BLaER1 treated with 17β-estradiol and CSF1 and Interleukin-3, amounts not matched to agents 10 nM and 100 nM (cell line): ENCODE data around the gene NECAP2.
"Not testable (repeated sequence)": the region's sequence is repeated elsewhere in the genome, so short reads cannot be mapped to it uniquely, and the experiment has no call there.

Source experiments
- H3K27ac ChIP-seq, 11 experiments: shearing (Covaris generic); formaldehyde crosslinking; 2 replicates each; pipeline ENCODE4 v1.8.1; 2022
- H3K27me3 ChIP-seq, 11 experiments: shearing (Covaris generic); formaldehyde crosslinking; 2 replicates each; pipeline ENCODE4 v1.8.1; 2022
- H3K36me3 ChIP-seq, 11 experiments: shearing (Covaris generic); formaldehyde crosslinking; 2 replicates each; pipeline ENCODE4 v1.8.1; 2022
- H3K4me1 ChIP-seq, 10 experiments: shearing (Covaris generic); formaldehyde crosslinking; 2 replicates each; pipeline ENCODE4 v1.8.1; 2022
- H3K4me2 ChIP-seq, 11 experiments: shearing (Covaris generic); formaldehyde crosslinking; 2 replicates each; pipeline ENCODE4 v1.8.1; 2022
- H3K4me3 ChIP-seq, 10 experiments: shearing (Covaris generic); formaldehyde crosslinking; 2 replicates each; pipeline ENCODE4 v1.8.1; 2022
- H3K9ac ChIP-seq, 11 experiments: shearing (Covaris generic); formaldehyde crosslinking; 2 replicates each; pipeline ENCODE4 v1.8.1; 2022
- H3K9me3 ChIP-seq, 11 experiments: shearing (Covaris generic); formaldehyde crosslinking; replicated peaks in 1 of 11; 2 replicates each; pipeline ENCODE4 v1.8.1; 2022
- H4K20me1 ChIP-seq, 11 experiments: shearing (Covaris generic); formaldehyde crosslinking; 2 replicates each; pipeline ENCODE4 v1.8.1; 2022
- Cebpa-rat ChIP-seq, 11 experiments: shearing (Covaris generic); IDR thresholded peaks; 2 replicates each; pipeline ENCODE4 v1.8.1; 2022

NECAP2 gene

DNA sequence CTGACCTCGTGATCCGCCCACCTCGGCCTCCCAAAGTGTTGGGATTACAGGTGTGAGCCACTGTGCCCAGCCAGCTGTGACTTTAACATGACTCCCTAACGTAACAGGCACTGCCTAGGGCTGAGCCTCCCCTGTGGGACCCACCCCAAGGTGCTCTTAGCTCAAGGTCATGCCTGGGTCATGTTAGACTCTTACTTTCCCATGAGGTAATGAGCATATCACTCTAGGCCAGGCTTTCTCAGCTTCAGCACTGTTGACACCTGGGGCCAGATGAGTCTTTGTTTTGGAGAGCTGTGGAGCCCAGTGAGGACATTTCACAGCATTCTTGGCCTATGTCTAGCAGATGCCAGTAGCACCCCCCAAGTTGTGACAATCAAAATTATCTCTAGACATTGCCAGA lies 4.5 kb downstream of the NECAP2 start:
- Histone ChIP-seq H3K4me2 (peak overlapping the region in 3 of 11 experiments; percentile 94 to 100 (median 96); a peak in 6 of 22 replicates), H3K9me3 (no peaks in the 10 kb centered on the region), H4K20me1 (peaks cover 16 to 87% (median 78%) of the 10 kb centered on the region in 11 experiments; a peak in 21 of 22 replicates), H3K27ac (peak overlapping the region in 3 of 11 experiments; percentile 69 to 97 (median 92); a peak in 4 of 22 replicates), H3K27me3 (no peaks in the 10 kb centered on the region), H3K4me1 (peaks cover 23 to 85% (median 32%) of the 10 kb centered on the region in 10 experiments), H3K9ac (peak overlapping the region in 2 of 11 experiments; percentile 57 to 95; a peak in 5 of 22 replicates), H3K4me3 (no peak overlapping the region), H3K36me3 (peaks cover 65 to 81% (median 77%) of the 10 kb centered on the region in 11 experiments)
- TF ChIP-seq Cebpa-rat (IDR thresholded peaks at IDR 0.05) = no peak

DNA sequence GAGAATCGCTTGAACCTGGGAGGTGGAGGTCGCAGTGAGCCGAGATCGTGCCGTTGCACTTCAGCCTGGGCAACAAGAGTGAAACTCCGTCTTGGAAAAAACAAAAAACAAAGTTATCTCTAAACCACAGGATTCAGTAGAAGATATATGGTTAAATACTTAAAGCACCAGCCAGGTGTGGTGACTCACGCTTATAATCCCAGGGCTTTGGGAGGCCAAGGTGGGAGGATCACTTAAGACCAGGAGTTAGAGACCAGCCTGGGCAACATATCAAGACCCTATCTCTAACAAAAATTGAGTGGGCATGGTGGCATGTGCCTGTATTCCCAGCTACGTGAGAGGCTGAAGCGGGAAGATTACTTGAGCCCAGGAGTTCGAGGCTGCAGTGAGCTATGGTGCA lies 5.6 kb downstream of the NECAP2 start:
- Histone ChIP-seq H3K9me3 (no peaks in the 10 kb centered on the region), H3K4me1 (peaks cover 22 to 93% (median 31%) of the 10 kb centered on the region in 10 experiments), H3K36me3 (peaks cover 76 to 92% (median 88%) of the 10 kb centered on the region in 11 experiments), H3K4me3 (no peak overlapping the region), H3K27ac (no peak overlapping the region), H3K4me2 (peak overlapping the region in 2 of 11 experiments; percentile 94 to 100; a peak in 1 of 22 replicates), H3K27me3 (no peaks in the 10 kb centered on the region), H3K9ac (no peak overlapping the region), H4K20me1 (peaks cover 16 to 98% (median 88%) of the 10 kb centered on the region in 11 experiments; a peak in 21 of 22 replicates)
- no peak for TF ChIP-seq Cebpa-rat (IDR thresholded peaks at IDR 0.05)

DNA sequence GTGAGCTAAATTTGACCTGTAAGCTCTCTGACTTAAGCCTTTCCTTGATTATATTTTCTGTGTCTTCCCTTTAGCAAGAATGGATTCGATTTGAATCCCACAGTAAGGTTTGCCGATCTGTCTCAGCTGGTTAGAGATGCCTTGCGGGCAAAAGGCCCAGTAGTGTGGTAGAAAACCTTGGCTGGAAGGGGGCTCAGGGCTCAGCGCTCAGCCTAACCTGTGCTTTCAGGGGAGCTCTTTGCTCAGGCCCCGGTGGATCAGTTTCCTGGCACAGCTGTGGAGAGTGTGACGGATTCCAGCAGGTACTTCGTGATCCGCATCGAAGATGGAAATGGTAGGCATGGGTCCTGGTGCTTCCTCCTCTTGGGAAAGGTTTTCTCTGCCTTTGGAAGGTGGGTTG lies 7.1 kb downstream of the NECAP2 start:
- Histone ChIP-seq H4K20me1 (peaks cover 20 to 100% (median 95%) of the 10 kb centered on the region in 11 experiments; a peak in 21 of 22 replicates), H3K4me1 (peaks cover 8 to 97% (median 17%) of the 10 kb centered on the region in 10 experiments), H3K36me3 (peaks cover 90 to 100% (median 97%) of the 10 kb centered on the region in 11 experiments), H3K9ac (peak overlapping the region in 2 of 11 experiments; percentile 23 to 28; a peak in 1 of 22 replicates), H3K9me3 (no peaks in the 10 kb centered on the region), H3K4me2 (0 out of 22 replicates have a peak overlapping the region, but pooled peaks of 1 of the 11 experiments have one; percentile 61), H3K4me3 (no peak overlapping the region), H3K27ac (no peak overlapping the region), H3K27me3 (no peaks in the 10 kb centered on the region)
- no peak for TF ChIP-seq Cebpa-rat (IDR thresholded peaks at IDR 0.05)

DNA sequence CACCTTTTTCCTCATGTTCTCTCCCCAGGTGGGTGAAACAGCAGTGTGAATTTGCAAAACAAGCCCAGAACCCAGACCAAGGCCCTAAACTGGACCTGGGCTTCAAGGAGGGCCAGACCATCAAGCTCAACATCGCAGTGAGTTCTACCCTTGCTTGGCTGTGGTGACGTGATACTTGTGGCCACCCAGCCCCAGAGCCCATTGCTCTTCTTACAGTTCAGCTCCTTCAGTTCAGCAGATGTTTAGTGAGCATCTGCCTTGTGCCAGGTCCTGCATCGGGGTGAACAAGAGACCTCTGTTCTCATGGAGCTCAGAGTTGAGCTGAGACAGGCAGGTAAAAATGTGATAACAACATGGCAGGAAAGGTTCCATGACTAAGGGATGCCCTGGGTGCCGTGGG lies 8.5 kb downstream of the NECAP2 start:
- Histone ChIP-seq H3K4me1 (peaks cover 0 to 83% (median 3%) of the 10 kb centered on the region in 10 experiments; a peak in 10 of 20 replicates), H3K36me3 (peaks cover 96 to 100% (median 97%) of the 10 kb centered on the region in 11 experiments), H3K4me3 (no peak overlapping the region), H3K27ac (no peak overlapping the region), H3K27me3 (no peaks in the 10 kb centered on the region), H4K20me1 (peaks cover 19 to 100% (median 82%) of the 10 kb centered on the region in 11 experiments; a peak in 21 of 22 replicates), H3K9ac (peak overlapping the region in 2 of 11 experiments; percentile 14 to 59; a peak in 1 of 22 replicates), H3K9me3 (no peaks in the 10 kb centered on the region), H3K4me2 (peak overlapping the region in 2 of 11 experiments; percentile 46 to 61; a peak in 4 of 22 replicates)
- TF ChIP-seq Cebpa-rat (IDR thresholded peaks at IDR 0.05) = no peak

DNA sequence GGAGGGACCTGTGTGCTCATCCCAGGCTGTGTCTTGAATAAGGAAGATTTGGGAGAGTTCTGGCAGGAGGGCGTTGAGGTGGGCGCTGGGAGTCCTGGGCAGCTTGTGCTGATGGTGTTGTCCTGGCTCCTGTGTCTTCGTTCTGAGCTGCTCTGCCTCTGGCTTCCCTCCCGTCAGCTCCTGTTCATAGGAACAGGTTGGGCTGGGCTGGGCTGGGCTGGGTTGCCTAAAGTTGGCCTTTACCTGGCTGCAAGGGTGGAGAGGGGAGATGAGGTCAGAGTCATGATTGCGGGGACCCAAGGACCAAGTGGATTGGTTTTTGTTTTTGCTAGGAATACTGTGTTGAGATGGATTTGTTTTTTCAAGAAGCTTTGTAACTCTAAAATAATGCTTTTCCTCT lies 9.1 kb downstream of the NECAP2 start:
- Histone ChIP-seq H3K9ac (peak overlapping the region in 1 of 11 experiments; percentile 59; a peak in 1 of 22 replicates), H3K27ac (peak overlapping the region in 1 of 11 experiments; percentile 15; a peak in 1 of 22 replicates), H3K4me2 (peak overlapping the region in 2 of 11 experiments; percentile 46 to 61; a peak in 4 of 22 replicates), H3K27me3 (no peaks in the 10 kb centered on the region), H4K20me1 (peaks cover 14 to 100% (median 78%) of the 10 kb centered on the region in 11 experiments; a peak in 21 of 22 replicates), H3K36me3 (peaks cover 97 to 100% (median 98%) of the 10 kb centered on the region in 11 experiments), H3K4me3 (no peak overlapping the region), H3K9me3 (no peaks in the 10 kb centered on the region), H3K4me1 (peaks cover 0 to 77% (median 0%) of the 10 kb centered on the region in 10 experiments; a peak in 7 of 20 replicates)
- no peak for TF ChIP-seq Cebpa-rat (IDR thresholded peaks at IDR 0.05)

DNA sequence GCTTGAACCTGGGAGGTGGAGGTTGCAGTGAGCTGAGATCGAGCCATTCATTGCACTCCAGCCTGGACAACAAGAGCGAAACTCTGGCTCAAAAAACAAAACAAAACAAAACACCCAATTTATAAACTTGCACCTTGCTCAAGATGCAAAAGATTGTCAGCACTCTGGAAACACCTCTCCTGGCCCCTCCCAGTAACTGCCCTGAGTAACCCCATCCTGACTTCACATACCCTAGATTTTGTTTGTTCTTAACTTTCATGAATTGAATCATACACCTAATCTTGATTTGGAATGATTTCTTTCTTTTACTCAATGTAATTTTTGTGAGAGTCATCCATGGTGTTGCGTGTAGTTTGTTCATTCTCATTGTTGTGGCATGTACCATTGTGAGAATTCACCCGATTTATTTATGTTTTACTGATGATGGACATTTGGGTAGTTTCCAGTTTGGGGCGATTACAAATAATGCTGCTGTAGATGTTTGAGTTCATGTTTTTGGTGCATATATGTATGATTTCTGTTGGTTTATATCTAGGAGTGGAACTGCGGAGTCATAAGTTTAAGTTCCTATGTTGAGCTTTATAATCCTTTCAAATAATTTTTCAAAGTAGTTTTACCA lies 10.4 kb downstream of the NECAP2 start:
- Histone ChIP-seq H3K9me3 (no peaks in the 10 kb centered on the region), H3K9ac (peak overlapping the region in 2 of 11 experiments; percentile 2 to 59; a peak in 2 of 22 replicates), H3K4me1 (peaks cover 0 to 64% (median 0%) of the 10 kb centered on the region in 10 experiments; a peak in 7 of 20 replicates), H3K27me3 (no peaks in the 10 kb centered on the region), H3K4me2 (peak overlapping the region in 2 of 11 experiments; percentile 46 to 61; a peak in 4 of 22 replicates), H3K36me3 (peaks cover 96 to 100% (median 97%) of the 10 kb centered on the region in 11 experiments), H3K27ac (no peak overlapping the region), H3K4me3 (no peak overlapping the region), H4K20me1 (peaks cover 14 to 100% (median 78%) of the 10 kb centered on the region in 11 experiments; a peak in 21 of 22 replicates)
- no peak for TF ChIP-seq Cebpa-rat (IDR thresholded peaks at IDR 0.05)

DNA sequence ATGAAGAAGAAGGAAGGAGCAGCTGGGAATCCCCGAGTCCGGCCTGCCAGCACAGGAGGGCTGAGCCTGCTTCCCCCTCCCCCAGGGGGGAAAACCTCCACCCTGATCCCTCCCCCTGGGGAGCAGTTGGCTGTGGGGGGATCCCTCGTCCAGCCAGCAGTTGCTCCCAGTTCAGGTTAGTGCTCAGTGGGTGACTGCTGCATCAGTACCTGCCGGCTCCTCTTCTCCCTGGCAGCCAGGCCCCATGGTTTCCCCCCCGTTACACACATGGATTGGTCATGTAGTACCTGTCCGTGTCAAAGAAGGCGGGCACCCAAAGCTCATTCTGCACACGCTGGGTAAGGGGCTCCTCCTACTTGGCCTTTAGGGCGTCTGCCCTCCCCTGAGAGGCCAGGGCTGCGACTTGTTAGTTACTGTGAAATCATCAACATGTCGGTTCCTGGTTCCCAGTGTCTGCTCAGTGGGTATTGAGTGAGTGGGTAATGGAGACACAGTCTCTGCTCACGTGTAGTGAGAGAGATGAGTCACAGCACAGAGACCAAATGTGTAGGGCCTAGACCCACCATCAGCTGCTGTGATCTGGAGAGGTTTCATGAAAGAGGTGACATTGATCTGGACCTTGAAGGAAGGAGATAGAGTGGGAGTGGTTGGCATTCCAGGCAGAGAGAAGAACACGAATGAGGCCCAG lies 11.5 kb downstream of the NECAP2 start:
- Histone ChIP-seq H3K4me2 (peak overlapping the region in 3 of 11 experiments; percentile 2 to 61 (median 46); a peak in 4 of 22 replicates), H3K27me3 (no peaks in the 10 kb centered on the region), H3K4me3 (no peak overlapping the region), H3K9ac (peak overlapping the region in 2 of 11 experiments; percentile 37 to 53; a peak in 2 of 22 replicates), H3K27ac (0 out of 22 replicates have a peak overlapping the region, but pooled peaks of 1 of the 11 experiments have one; percentile 6), H3K36me3 (peaks cover 97 to 100% (median 99%) of the 10 kb centered on the region in 11 experiments), H3K4me1 (peaks cover 0 to 55% (median 0%) of the 10 kb centered on the region in 10 experiments; a peak in 7 of 20 replicates), H4K20me1 (peaks cover 14 to 100% (median 77%) of the 10 kb centered on the region in 11 experiments; a peak in 21 of 22 replicates), H3K9me3 (no peaks in the 10 kb centered on the region)
- no peak for TF ChIP-seq Cebpa-rat (IDR thresholded peaks at IDR 0.05)

DNA sequence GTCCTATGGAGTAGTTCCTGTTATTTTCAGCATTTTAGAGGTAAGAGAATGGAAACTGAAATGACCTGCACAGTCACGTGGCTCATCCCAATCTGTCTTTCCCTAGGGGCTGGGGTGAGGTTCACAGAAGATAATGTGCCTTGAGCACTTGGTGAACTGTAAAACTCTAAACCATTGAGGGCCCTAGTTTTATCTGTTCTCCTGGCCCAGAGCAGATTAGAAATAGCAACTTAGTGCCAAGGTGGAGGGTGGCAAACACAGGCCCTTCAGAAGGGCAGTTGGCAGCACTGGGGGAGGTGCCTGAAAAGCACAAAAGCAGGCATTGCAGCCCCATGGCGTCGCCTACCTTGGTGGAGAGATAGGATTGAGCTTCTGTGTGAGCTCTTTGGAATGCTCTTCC lies 14.4 kb downstream of the NECAP2 start:
- H3K9ac ChIP-seq, H3K27me3 ChIP-seq, H3K4me2 ChIP-seq, H3K4me3 ChIP-seq, H3K27ac ChIP-seq, H3K9me3 ChIP-seq: not testable (repeated sequence)
- peaks cover 97 to 100% (median 99%) of the 10 kb centered on the region in 11 experiments for H3K36me3 ChIP-seq
- H4K20me1 ChIP-seq = peaks cover 9 to 100% (median 63%) of the 10 kb centered on the region in 11 experiments; a peak in 20 of 22 replicates
- peaks cover 0 to 26% (median 0%) of the 10 kb centered on the region in 10 experiments; a peak in 6 of 20 replicates for H3K4me1 ChIP-seq

DNA sequence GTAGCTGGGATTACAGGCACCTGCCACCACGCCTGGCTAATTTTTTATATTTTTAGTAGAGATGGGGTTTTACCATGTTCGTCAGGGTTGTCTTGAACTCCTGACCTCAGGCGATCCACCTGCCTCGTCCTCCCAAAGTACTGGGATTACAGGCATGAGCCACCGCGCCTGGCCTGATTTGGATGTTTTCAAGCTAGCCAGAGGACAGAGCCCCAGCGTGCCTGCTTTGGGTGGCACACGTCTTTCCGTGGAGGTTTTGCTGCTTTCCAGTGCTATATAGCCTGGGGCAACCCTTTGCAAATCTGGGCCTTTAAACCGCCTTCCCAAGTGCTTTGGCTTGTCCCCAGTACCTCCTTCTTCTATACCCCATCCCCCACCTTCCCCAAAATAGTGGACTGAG lies 15.6 kb downstream of the NECAP2 start:
- H3K9ac ChIP-seq, H3K9me3 ChIP-seq, H3K27me3 ChIP-seq, H3K4me3 ChIP-seq, H3K4me2 ChIP-seq, H3K27ac ChIP-seq: not testable (repeated sequence)
- Histone ChIP-seq H4K20me1 (peaks cover 8 to 100% (median 58%) of the 10 kb centered on the region in 11 experiments; a peak in 20 of 22 replicates), H3K4me1 (peaks cover 0 to 14% (median 0%) of the 10 kb centered on the region in 10 experiments; a peak in 6 of 20 replicates), H3K36me3 (peaks cover 96 to 100% (median 99%) of the 10 kb centered on the region in 11 experiments)
